ENCODE data around the gene NCMAP.
A peak's percentile ranks its signal among the peaks of the same experiment; 100 is the strongest.

Gene NCMAP

DNA sequence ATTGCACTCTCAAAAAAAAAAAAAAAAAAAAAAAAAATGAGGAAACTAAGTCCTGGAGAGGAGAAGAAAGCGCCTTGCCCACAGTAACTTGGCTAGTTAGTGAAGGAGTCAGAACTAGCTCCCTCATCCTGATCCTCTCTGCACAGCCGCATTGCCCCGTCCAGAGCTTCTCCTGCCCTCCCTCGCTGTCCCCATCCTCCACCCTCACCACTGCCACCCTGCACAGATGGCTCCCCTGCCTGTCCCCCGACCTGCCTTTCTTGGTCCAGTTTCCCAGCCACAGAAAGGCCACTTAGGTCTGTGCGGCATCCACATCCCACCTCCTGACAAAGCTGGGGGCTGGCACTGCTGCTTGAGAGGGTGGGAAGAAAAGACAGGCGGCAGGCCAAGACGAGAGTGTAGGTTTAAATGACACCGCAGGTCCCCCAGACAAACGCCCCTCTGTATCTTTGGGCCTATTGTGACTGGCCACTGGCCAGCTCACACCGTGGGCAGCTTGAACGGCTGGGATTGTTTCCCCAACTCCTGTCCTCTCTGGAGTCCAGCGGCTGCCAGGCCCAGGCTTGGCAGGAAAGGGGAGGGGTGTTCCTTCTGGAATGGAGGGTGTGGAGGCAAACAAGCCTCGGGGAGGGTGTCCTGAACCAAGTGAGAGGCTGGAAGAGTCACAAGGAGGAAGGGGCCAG is 20.2 kb downstream of the NCMAP start:
- DNase-seq, result no peak

GRCh38 chr1:24578846-24579245 is 23.0 kb downstream of the NCMAP start:
- no peak for DNase-seq

GRCh38 chr1:24580756-24581155 is 24.9 kb downstream of the NCMAP start:
- no peak for DNase-seq

GRCh38 chr1:24584171-24584647 is 28.3 kb downstream of the NCMAP start:
- no peak for DNase-seq

DNA sequence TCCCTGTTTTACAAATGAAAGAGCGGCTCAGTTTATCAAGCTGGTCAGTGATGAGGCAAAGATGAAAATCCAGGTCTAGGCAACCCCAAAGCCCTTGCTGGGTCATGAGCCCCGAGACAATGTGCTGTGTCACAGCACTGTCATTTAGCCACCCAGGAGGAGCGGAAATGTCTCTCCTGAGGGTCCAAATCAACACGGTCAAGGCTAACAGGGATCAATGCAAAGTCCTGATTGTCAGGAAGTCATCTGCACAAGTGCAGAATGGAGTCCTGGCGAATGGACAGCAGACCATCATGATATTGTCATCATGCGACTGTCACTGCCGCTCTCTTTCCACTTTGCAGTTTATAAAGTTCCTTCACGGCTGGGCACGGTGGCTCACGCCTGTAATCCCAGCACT is 30.2 kb downstream of the NCMAP start:
- no peak for DNase-seq

GRCh38 chr1:24586970-24587820 is 31.3 kb downstream of the NCMAP start:
- peak; percentile 44 to 64 for DNase-seq

GRCh38 chr1:24588573-24588972 is 32.7 kb downstream of the NCMAP start:
- DNase-seq, result no peak

GRCh38 chr1:24589200-24589599 is 33.3 kb downstream of the NCMAP start:
- DNase-seq, result no peak

- no peak for DNase-seq
Observed at GRCh38 chr1:24591781-24592180, 35.9 kb downstream of the NCMAP start.

GRCh38 chr1:24594328-24594598 is 38.4 kb downstream of the NCMAP start:
- DNase-seq, result no peak

- no peak for DNase-seq
Observed at GRCh38 chr1:24596401-24596880, 40.6 kb downstream of the NCMAP start.

DNA sequence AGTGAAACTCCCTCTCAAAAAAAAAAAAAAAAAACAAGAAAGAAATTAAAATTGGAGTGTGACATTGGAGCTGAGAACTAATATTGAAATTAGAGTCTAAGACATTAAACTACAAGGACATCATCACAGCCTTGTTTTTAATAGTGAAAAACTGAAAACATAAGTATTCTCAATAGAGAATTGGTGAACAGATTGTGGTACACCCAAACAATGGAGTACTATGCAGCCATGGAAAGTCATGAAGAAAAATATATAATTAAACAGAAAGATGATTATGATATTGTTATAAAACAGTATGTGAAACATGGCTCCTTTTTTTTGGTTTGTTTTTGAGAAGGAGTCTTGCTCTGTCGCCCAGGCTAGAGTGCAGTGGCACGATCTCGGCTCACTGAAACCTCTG is 43.4 kb downstream of the NCMAP start:
- no peak for DNase-seq

GRCh38 chr1:24600551-24600950 is 44.7 kb downstream of the NCMAP start:
- DNase-seq, result no peak

DNA sequence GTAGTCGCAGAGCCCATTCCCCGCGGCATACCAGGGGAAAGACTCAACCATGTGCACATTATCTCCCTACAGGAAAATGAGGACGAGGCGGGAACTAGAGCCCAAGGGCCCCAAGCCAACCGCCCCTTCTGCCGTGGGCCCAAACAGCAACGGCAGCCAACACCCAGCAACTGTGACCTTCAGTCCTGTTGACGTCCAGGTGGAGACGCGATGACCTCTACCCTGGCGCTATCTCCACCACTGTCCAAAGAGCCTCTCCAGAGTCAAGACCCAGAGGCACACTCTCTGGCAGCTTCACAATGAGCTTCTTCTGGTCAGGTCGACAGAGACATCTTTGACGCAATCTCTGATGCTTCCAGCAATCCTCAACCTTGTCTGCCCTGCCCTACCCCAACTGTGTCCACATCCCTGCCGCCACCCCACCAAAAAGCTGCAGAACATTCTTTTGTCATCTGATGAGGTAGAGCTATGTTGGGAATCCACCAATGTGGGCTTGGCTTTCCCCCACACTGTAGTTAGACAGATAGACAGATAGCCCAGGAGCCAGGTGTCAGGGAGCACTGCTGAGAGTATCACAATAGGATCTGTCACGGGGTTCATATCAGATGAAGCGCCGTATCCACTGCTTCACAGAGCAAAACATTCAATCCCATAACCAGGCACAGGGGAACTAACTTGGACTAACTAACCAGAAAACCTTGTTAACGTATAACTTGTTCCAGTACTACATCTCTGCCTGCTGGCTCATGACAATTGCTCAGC is 49.8 kb downstream of the NCMAP start:
- no peak for DNase-seq

DNA sequence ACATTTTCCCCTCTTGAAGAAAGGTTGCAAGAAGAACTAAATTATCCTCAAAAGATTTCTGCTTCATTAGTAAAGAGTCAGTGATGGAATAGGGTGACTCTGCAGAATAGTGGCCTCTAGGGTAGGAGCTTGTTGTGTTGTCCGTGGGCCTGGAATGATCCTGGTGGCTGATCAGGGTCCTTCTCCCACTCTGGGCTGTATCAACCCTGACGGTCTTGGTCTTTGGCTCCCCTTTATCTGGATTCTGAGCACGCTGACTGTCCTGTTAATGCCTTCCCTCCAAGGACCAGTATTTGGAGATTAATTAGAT is 50.4 kb downstream of the NCMAP start:
- no peak for DNase-seq

GRCh38 chr1:24606621-24607020 is 50.7 kb downstream of the NCMAP start:
- DNase-seq, result no peak

- DNase-seq, result no peak
Observed at GRCh38 chr1:24609949-24610517, 54.1 kb downstream of the NCMAP start.

- DNase-seq, result no peak
Observed at GRCh38 chr1:24619376-24619775, 63.5 kb downstream of the NCMAP start.

DNA sequence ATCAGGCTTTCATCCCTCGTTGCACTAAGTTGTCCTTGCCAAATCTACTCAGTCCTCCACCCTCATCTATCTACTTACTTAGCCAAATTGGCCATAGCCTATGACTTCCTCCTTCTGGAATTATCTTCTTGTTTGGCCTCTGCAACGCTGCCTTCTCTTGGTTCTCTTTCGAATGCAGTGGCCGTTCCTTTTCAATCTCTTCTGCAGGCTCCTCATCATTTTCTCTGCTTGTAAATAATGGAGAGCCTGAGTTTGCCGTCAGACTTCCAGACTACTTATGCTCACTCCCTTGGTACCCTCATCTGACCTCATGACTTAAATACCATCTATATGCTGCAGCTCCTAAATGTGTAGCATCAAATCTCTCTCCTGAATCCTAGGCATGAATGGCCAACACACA is 64.8 kb downstream of the NCMAP start:
- DNase-seq, result no peak

DNA sequence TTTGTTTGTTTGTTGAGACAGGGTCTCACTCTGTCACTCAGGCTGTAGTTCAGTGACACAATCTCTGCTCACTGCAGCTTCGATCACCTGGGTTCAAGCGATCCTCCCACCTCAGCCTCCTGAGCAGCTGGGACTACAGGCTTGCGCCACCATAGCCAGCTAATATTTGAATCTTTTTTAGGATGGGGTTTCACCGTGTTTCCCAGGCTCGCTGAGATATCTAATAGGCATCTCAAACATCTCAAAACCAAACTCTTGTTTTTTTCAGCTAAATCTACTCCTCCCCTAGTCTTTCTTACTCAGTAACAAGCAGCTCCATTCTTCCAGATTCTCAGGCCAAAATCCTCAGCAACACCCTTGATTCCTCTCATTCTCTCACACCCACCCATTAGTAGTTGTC is 65.2 kb downstream of the NCMAP start:
- DNase-seq, result no peak

DNA sequence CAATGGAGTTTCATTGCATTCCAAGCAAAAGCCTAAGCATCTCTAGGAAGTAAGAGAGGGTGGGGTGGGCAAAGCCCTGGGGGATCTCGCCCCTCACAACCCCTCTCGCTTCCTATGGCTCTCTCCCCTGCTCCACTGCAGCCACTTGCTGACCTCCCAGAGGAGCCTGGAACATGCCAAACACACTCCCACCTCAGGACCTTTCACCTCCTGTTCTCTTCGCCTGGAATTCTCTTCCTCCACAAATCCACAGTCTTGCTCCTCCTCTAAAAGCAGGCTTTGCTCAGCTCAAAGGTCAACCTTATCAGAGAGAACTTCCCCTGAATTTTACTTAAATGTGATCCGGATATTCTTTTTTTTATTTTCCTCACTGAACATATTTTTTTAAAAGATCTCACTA is 66.3 kb downstream of the NCMAP start:
- DNase-seq, result no peak

GRCh38 chr1:24632832-24633175 is 76.9 kb downstream of the NCMAP start:
- DNase-seq, result no peak

- peak; percentile 25 to 43 for DNase-seq
Observed at GRCh38 chr1:24635195-24635843, 79.4 kb downstream of the NCMAP start.
